NCI-H1694 (cell line): ENCODE data around the gene COQ8B.
"Not testable (repeated sequence)": the region's sequence is repeated elsewhere in the genome, so short reads cannot be mapped to it uniquely, and the experiment has no call there.

Experiments
- DNase-seq: peaks from one replicate; lab custom pipeline; 2025; lab: John Stamatoyannopoulos, UW

The COQ8B gene

DNA sequence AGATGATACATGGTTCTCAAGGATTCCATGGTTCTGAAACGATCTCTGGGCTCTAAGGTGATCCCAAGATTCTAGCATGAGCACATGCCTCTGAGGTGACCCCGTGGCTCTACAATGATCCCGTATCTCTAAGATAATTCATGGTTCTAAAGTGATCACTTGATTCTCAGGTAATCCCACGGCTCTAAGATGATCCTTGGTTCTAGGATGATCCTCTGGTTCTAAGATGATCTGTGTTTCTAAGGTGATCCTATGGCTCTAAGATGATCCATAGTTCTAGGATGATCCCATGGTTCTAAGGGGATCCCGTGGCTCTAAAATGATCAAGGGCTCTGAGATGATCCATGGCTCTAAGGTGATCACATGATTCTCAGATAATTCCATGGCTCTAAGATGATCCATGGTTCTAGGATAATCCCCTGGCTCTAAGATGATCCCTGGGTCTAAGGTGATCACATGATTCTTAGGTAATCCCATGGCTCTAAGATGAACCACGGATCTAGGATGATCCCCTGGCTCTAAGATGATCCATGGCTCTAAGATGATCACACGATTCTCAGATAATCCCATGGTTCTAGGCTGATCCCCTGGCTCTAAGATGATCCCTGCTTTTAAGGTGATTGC, 47.6 kb downstream of the COQ8B start:
- DNase-seq: no peak

DNA sequence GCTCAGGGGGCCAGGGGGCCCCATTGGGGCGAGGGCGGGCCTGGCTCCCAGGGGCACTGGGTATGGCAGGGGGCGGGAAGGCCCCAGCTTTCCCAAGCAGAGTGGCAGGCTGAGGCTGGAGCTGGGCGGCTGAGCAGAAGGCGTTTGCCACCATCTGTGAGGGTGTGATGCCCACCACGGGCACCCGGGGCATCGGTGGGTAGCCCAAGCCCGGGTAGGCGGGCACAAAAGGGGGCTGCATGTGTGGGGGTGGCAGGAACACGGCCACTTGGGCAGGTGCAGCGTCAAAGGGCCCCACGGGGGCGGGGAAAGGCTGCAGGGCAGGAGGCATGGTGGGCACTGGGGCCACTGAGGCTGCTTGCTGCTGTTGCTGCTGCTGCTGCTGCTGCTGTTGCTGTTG, 49.1 kb downstream of the COQ8B start:
- no peak for DNase-seq

DNA sequence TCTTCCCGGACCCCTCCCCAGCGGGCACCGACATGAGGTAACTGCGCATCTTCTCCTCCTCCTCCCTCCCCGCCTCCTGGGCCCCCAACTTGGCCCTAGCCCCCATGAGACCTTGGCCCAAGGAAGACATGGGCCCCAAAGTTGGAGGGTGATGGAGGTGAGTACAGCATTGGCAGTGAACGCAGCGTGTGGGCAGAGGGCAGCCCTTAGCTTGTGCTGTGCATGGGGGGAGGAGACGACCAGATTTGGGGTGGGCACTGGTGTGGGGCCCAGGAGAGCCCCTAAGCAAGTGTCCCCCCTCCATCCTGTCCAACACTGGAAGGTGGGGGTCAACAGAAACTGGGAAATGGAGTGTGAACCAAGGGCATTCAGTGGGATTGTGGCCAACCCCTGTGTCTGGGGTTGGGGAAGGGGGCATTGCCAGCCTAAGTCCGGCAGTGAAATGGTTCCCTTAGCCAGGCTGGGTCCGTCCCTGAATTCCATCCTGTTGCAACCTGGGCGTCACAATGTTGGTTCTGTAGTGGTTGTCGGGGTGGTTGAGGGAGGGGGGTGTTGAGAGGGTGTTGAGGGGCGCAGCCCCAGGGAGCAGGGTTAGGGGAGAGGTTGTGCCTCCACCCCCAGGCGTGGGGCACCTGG, 49.8 kb downstream of the COQ8B start:
- no peak for DNase-seq

DNA sequence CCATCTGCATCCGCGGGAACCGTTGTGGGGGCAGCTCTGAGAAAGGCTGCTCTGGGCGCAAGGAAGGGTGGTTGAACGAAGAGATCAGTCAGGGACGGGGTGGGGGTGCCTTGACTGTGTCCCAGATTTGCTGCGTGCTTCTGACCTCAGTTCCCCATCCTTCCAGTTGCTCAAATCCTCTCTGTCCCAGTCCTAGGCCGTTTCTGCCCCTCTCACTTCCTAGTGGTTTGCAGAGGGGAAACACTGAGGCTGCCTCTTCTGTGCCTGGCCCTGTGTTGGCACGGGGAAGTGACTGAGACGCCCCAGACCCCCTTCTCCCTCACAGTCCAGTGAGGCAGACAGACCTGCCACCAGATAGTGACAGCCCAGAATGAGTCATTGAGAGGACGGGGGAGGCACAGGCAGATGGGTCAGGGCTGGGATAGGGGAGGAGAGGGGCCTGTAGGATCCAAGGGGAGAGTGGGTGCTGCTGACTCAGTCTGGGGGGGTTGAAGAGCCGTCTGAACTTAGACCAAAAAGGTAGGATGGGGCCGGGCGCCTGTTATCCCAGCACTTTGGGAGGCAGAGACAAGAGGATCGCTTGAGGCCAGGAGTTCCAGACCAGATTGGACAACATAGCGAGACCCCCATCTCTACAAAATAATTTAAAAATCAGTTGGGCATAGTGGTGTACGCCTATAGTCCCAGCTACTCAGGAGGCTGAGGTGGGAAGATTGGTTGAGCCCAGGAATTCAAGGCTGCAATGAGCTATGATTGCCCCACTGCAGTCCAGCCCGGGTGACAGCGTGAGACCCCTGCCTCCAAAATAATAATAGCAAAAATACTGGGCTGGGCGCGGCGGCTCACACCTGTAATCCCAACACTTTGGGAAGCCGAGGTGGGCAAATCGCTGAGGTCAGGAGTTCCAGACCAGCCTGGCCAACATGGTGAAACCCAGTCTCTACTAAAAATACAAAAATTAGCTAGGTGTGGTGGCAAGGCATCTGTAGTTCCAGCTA, 52.7 kb downstream of the COQ8B start:
- DNase-seq: no peak

DNA sequence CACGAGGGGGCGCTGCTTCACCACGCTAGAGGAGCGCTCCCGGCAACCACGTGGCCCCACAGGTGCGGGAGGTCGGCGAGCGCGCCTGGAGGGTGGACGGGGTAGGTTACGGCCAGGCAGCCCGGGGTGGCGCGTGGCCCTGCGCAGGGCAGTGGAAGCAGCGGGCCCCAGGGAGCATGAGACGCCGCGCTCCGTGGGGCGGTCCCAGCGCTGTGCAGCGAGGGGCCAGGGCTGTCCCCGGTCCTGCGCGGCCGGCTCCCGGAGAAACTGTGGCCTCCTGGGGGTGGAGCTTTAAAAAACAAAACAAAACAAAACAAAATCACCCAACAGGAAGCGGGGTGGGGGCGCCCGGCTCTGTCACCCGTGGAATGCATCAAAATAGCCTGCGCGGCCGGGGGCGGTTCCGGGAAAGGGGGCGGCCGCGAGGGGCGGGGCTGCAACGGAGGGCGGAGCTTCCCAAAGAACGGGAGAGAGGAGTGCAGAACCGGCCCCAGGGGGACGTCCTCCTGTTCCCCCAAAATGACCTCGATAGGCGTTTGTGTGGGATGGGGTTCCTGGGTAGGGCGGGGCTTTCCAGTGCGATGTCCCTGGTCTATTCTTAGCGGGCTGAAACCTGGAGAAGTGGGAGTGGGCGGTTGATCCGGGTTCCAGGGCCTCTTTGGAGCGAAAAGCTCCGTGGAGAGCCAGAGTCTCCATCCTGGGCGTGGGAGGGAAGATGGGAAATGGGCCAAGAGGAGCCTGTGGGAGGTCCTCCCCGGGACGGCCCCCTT, 53.6 kb downstream of the COQ8B start:
- DNase-seq: peak; percentile 83

DNA sequence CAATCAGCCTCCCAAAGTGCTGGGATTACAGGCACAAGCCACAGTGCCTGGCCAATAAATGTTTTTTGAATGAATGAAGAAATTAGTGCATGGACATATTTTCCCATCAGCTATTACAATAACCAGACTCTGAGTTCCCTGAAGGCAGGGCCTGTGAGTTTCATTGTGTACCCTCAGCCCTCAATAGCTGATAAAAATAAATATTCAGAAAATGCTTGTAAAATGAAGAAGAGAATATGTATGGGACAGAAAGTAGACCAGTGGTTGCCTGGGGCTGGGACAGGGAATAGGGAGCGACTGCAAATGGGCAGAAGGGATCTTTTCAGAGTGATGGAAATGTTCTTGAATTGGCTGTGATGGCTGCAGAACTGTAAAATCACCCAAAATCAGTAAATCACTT, 55.1 kb downstream of the COQ8B start:
- no peak for DNase-seq

DNA sequence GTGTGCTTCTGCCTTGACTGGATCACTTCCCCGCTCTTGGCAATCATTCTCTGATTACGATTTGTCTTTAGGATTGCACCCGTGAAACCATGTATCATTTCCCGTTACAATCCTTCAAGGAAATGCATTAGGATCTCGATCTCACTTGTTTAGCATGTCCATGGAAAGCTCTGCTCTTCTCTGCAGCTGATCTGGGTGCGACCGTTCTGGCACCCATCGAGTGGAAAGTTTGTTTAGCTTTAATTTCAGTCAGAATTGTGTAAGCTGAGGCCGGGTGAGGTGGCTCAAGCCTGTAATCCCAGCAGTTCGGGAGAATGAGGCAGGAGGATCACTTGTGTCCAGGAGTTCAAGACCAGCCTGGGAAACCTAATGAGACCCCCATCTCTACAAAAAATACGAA, 57.1 kb downstream of the COQ8B start:
- no peak for DNase-seq

DNA sequence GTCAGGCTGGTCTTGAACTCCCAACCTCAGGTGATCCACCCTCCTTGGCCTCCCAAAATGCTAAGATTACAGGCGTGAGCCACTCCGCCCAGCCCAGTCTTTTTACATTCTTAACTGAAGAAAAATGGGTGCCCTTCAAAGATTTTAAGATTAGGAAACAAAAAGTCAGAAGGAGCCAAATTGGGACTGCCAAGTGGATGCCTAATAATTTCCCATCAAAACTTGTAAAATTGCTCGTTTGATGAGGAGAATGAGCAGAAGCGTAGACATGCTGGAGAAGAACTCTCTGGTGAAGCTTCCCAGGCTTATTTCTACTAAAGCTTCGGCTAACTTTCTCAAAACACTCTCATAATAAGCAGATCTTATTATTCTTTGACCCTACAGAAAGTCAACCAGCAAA, 57.6 kb downstream of the COQ8B start:
- no peak for DNase-seq

DNA sequence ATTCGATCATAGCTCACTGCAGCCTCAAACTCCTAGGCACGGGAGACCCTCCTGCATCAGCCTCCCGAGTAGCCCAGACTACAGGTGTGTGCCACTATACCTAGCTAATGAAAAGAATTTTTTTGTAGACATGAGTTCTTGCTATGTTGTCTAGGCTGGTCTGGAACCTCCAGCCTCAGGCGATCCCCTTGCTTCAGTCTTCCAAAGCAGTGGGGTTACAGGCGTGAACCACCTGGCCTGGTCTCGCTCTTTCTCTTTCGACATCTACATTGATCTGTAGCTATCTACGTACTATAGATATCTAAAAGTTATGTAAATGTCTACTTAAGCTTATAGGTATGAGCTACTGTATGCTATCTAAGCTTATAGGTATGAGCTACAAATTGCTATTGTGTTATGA, 58.7 kb downstream of the COQ8B start:
- DNase-seq: no peak

DNA sequence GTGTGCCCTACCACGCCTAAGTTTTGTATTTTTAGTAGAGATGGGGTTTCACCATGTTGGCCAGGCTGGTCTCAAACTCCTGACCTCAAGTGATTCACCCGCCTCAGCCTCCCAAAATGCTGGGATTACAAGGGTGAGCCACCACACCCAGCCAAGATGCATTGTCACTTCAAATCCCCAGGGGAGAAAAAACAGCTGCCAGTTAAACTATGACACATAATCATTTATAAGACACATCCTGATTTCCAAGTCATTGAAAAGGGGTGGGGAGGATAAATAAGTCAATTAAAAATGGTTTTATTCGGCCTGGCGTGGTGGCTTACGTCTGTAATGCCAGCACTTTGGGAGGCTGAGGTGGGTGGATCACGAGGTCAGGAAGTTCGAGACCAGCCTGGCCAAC, 61.0 kb downstream of the COQ8B start:
- not testable (repeated sequence) for DNase-seq

DNA sequence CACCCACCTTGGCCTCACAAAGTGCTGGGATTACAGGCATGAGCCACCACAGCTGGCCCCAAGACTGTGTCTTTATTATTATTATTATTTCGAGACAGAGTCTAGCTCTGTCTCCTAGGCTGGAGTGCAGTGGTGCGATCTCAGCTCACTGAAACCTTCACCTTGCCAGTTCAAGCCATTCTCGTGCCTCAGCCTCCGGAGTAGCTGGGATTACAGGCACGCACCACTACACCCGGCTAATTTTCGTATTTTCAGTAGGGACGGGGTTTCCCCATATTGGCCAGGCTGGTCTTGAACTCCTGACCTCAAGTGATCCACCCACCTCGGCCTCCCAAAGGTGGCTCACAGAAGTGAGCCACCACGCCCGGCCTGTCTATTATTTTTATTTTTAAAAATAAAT, 64.4 kb downstream of the COQ8B start:
- not testable (repeated sequence) for DNase-seq

DNA sequence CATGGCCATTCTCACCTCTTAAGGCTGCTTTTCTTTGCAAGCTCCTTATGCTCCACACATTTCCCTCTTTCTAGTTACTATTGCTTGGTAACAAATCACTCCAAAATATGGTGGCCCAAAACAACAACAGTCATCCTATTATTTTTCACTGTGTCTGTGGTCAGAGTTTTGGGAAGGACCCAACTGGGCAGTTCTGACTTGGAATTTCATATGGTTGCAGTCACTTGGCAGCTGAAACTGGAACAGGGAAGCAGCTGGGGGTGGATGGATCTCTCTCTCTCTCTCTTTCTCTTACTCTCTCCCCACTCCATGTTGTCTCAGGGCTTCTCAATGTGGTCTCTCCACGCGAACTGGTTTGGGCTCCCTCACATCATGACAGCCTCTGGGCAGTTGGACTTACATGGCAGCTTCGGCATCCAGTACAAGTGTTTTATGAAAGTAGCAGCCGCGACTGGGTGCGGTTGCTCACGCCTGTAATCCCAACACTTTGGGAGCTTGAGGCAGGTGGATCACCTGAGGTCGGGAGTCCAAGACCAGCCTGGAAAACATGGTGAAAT, 65.9 kb downstream of the COQ8B start:
- no peak for DNase-seq

DNA sequence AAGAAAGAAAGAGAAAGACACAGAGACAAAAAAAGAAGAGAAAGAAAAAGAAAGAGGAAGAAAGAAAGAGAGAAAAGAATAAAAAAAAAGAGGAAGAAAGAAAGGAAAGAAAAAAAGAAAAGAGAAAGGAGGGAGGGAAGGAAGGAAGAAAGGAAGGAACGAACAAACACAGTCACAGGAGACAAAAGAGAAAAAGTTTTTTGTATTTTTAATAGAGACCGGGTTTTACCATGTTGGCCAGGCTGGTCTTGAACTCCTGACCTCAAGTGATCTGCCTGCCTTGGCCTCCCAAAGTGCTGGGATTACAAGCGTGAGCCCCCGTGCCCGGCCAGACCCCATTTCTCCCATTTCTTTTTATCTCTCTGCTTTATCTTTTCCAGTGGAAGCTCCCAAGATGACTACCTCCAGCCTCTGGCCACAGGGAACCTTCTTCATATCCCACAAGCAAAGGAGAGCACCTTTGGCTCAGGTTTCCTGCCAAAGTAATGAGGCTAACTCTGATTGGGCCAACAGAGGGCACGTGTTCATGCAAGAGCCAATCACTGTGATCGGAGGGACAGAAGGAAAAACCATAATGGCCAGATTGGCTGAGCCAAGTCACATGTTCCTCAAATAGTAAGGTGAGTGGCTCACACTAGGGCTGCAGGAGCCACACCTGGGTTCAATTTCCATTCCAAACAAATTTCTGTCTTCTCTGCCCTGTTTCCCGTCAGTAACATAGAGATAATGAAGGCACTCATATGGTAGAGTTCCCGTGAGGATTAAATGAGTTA, 66.6 kb downstream of the COQ8B start:
- not testable (repeated sequence) for DNase-seq

DNA sequence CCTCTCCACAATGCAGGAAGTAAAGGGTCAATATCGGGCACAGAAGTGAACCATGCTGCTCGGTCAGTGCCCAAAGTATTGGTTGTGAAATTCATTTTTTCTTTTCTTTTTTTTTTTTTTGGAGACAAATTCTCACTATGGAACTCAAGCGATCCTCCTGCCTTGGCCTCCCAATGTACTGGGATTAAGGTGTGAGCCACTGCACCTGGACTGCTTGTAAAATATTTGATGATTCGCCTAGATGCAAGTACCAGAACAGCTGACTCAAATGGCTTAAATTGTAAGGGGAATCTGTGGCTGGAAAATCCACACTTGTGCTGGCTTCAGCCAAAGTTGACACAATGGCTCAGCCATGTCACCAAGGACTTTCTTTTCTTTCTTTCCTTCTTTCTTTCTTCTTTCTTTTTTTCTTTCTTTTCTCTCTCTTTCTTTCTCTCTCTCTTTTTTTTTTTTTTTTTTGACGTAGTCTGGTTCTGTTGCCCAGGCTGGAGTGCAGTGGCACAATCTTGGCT, 69.9 kb downstream of the COQ8B start:
- no peak for DNase-seq

DNA sequence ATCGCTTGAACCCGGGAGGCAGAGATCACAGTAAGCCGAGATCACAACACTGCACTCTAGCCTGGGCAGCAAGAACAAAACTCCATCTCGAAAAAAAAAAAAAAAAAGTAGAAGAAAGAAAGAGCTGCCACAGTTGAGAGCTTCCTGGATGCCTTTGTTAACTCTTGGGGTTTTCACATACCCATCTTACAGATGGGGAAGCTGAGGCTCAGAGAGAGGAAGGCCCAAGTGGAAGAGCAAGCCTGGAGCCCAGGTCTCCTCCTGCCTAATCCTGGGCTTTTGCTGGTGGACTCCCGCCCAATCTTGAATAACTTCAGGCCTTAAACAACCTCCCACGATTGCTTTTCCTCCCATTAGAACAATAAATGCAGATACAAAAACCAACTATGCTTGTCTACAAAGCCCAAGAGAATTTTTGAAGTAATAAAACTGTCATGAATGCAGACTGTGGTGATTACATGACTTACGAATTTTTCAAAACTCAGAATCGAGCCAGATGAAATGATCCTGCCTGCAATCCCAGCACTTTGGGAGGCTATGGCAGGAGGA, 73.9 kb downstream of the COQ8B start:
- DNase-seq: no peak

DNA sequence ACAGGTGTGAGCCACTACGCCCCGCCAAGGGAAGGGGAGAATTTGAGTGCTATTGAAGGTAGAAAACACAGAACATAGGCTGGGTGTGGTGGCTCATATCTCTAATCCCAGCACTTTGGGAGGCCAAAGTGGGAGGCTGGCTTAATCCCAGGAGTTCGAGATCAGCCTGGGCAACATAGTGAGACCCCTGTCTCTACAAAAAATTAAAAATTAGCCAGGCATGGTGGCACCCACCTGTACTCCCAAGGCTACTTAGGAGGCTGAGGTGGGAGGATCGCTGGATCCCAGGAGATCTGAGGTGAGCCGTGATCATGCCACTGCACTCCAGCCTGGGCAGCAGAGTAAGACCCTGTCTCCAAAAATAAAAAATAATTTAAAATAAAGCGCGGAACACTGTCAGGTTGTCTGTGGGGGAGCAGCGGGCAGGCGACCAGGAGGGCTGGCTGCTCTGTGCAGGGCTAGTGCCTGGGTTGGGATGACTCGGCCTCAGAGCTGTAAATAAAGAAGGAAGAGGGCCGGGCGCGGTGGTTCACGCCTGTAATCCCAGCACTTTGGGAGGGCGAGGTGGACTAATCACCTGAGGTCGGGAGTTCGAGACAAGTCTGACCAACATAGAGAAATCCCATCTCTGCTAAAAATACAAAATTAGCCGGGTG, 74.5 kb downstream of the COQ8B start:
- no peak for DNase-seq
